Measurements from ENCODE around the gene IGFBP2.

DNA sequence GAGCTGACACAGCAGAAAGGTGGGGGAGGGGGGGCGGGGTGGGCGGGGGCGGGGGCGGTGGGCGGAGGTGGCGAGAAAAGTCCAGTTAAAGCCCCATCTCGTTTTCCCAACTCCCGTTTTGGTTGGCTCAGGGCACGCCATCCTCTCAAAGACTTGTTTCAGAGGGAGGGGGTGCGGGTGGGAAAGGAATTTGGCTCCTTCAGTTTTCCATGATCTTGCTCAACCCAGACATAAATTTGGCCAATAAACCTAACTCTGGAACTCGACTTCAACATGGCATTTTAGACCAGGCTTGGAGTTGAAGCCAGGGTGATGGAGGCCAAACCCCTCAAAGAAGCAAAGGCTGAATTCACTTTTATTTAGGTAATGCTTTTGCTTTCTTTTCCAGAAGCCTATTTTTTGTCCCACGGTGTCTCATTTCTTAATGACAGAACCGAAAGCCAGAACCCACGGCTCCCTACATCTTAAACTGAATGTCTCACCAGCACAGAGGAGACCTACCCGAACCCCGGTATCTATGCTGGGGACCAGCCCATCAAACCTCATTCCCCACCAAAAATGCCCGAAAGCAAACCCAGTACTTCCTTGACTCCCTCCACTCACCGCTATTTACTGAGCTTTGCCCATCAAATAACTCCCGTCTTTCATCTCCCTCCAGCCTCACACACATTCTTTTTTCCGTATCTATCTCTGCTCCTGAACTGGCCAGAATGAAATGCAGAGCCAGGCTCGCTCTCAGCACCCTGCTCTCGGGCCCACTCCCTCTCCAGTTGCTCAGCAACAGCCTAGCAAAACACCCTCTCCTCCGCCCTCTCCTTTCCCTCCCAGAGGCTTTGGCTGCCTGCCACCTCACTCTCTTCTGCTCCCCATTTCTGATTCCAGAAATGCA, 57.9 kb downstream of the IGFBP2 start:
- TF ChIP-seq, protein P1, sequence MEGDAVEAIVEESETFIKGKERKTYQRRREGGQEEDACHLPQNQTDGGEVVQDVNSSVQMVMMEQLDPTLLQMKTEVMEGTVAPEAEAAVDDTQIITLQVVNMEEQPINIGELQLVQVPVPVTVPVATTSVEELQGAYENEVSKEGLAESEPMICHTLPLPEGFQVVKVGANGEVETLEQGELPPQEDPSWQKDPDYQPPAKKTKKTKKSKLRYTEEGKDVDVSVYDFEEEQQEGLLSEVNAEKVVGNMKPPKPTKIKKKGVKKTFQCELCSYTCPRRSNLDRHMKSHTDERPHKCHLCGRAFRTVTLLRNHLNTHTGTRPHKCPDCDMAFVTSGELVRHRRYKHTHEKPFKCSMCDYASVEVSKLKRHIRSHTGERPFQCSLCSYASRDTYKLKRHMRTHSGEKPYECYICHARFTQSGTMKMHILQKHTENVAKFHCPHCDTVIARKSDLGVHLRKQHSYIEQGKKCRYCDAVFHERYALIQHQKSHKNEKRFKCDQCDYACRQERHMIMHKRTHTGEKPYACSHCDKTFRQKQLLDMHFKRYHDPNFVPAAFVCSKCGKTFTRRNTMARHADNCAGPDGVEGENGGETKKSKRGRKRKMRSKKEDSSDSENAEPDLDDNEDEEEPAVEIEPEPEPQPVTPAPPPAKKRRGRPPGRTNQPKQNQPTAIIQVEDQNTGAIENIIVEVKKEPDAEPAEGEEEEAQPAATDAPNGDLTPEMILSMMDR (IDR thresholded peaks at IDR 0.05; ENCODE audit: poor library complexity), result no peak
- TF ChIP-seq EZH2phosphoT487 (IDR thresholded peaks at IDR 0.05; ENCODE audit: low read depth, severe bottlenecking, unreplicated experiment) (no peak), EZH2 (IDR thresholded peaks at IDR 0.05; ENCODE audit: borderline replicate concordance) (no peak)
